OCI-LY1 (cell line): Measurements from ENCODE around the gene TCERG1L.

Source experiments
- H2AFZ ChIP-seq: fragments of 200-600 bp; sonication (generic), shearing (Covaris generic); 2 replicates; pipeline ENCODE4 v1.6.0; 2014; ENCODE audit warnings: antibody characterized with exemption, mild to moderate bottlenecking, low read length
- H3F3A ChIP-seq: fragments of 200-600 bp; sonication (generic), shearing (Covaris generic); 2 replicates; pipeline ENCODE4 v1.6.0; 2014; ENCODE audit warnings: mild to moderate bottlenecking, antibody characterized with exemption, low read length, moderate library complexity; ENCODE audit not compliant: insufficient read depth
- H3K27ac ChIP-seq: fragments of 200-600 bp; sonication (generic); 2 replicates; pipeline ENCODE4 v1.5.1; 2014; ENCODE audit warnings: low read length, mixed run types, mild to moderate bottlenecking, low read depth; ENCODE audit not compliant: poor library complexity, severe bottlenecking
- H3K27me3 ChIP-seq: fragments of 200-600 bp; sonication (generic); 2 replicates; pipeline ENCODE4 v1.6.0; 2014; ENCODE audit warnings: antibody characterized with exemption, mild to moderate bottlenecking, low read length, moderate library complexity; ENCODE audit not compliant: insufficient read depth
- H3K36me3 ChIP-seq: fragments of 200-600 bp; sonication (generic); 2 replicates; pipeline ENCODE4 v1.6.1; 2014; ENCODE audit warnings: mild to moderate bottlenecking, antibody characterized with exemption, low read length, moderate library complexity, mixed read lengths; ENCODE audit not compliant: insufficient read depth
- H3K4me1 ChIP-seq: fragments of 200-600 bp; sonication (generic); 2 replicates; pipeline ENCODE4 v1.5.1; 2014; ENCODE audit warnings: mild to moderate bottlenecking, low read length, moderate library complexity; ENCODE audit not compliant: insufficient read depth, severe bottlenecking
- H3K4me2 ChIP-seq: fragments of 200-600 bp; sonication (generic), shearing (Covaris generic); 2 replicates; pipeline ENCODE4 v1.6.1; 2014; ENCODE audit warnings: low read length
- H3K4me3 ChIP-seq: fragments of 200-600 bp; sonication (generic); 2 replicates; pipeline ENCODE4 v1.5.1; 2014; ENCODE audit warnings: low read length, low read depth, mild to moderate bottlenecking, mixed read lengths; ENCODE audit not compliant: poor library complexity, severe bottlenecking
- H3K79me2 ChIP-seq: fragments of 200-600 bp; shearing (Covaris generic); 2 replicates; pipeline ENCODE4 v1.6.1; 2016; ENCODE audit warnings: mixed run types, low read length, mixed read lengths; ENCODE audit not compliant: insufficient read depth
- H3K9ac ChIP-seq: fragments of 200-600 bp; sonication (generic), shearing (Covaris generic); 2 replicates; pipeline ENCODE4 v1.6.1; 2014; ENCODE audit warnings: mild to moderate bottlenecking, low read length, mixed read lengths
- H3K9me2 ChIP-seq: fragments of 200-600 bp; sonication (generic), shearing (Covaris generic); 2 replicates; pipeline ENCODE4 v1.6.1; 2014; ENCODE audit warnings: low read depth, mild to moderate bottlenecking, low read length, mixed read lengths
- H3K9me3 ChIP-seq: fragments of 200-600 bp; shearing (Covaris generic); 2 replicates; pipeline ENCODE4 v1.6.1; 2014; ENCODE audit warnings: low read length, mixed read lengths
- H4K20me1 ChIP-seq: fragments of 200-600 bp; sonication (generic), shearing (Covaris generic); 2 replicates; pipeline ENCODE4 v1.6.0; 2016; ENCODE audit warnings: mild to moderate bottlenecking, low read length; ENCODE audit not compliant: insufficient read depth
- CTCF ChIP-seq: fragments of 200-600 bp; sonication (generic), shearing (Covaris generic); IDR thresholded peaks from 2 replicates; pipeline ENCODE4 v1.5.1; 2017; ENCODE audit warnings: mild to moderate bottlenecking, antibody characterized with exemption, low read length, moderate library complexity, mixed read lengths
- EZH2 ChIP-seq: fragments of 200-600 bp; sonication (generic), shearing (Covaris generic); IDR thresholded peaks from 2 replicates; pipeline ENCODE4 v1.8.0; 2017; ENCODE audit warnings: borderline replicate concordance, mixed run types, mild to moderate bottlenecking, antibody characterized with exemption, low read length, moderate library complexity, mixed read lengths

The TCERG1L gene

GRCh38 chr10:131053192-131053591 is 258.3 kb downstream of the TCERG1L start:
- H3K9me3 ChIP-seq, result no peaks in the 10 kb centered on the region
- no peaks in the 10 kb centered on the region for H3F3A ChIP-seq
- no peak overlapping the region for H3K4me3 ChIP-seq
- no peaks in the 10 kb centered on the region for H3K79me2 ChIP-seq
- no peak overlapping the region for H3K27ac ChIP-seq
- TF ChIP-seq CTCF (no peak), EZH2 (no peak)
- H3K36me3 ChIP-seq, result no peaks in the 10 kb centered on the region
- no peak overlapping the region for H3K9ac ChIP-seq
- no peaks in the 10 kb centered on the region for H3K4me1 ChIP-seq
- H2AFZ ChIP-seq, result no peak overlapping the region
- no peaks in the 10 kb centered on the region for H3K27me3 ChIP-seq
- no peaks in the 10 kb centered on the region for H4K20me1 ChIP-seq
- no peaks in the 10 kb centered on the region for H3K9me2 ChIP-seq
- no peak overlapping the region for H3K4me2 ChIP-seq

- TF ChIP-seq EZH2 (no peak), CTCF (no peak)
These were observed 261.3 kb downstream of the TCERG1L start for GRCh38 chr10:131050162-131050766.

GRCh38 chr10:131049016-131049415 is 262.5 kb downstream of the TCERG1L start:
- Histone ChIP-seq H3K9ac (no peak overlapping the region), H3F3A (no peaks in the 10 kb centered on the region), H3K36me3 (no peaks in the 10 kb centered on the region), H3K9me2 (no peaks in the 10 kb centered on the region), H2AFZ (no peak overlapping the region), H3K79me2 (no peaks in the 10 kb centered on the region), H3K27ac (no peak overlapping the region), H3K4me2 (no peak overlapping the region), H3K4me3 (no peak overlapping the region), H3K9me3 (no peaks in the 10 kb centered on the region), H3K27me3 (no peaks in the 10 kb centered on the region), H3K4me1 (no peaks in the 10 kb centered on the region), H4K20me1 (no peaks in the 10 kb centered on the region)
- no peak for TF ChIP-seq EZH2

More at GRCh38 chr10:131050162-131050766, 261.3 kb downstream of the TCERG1L start:
- Histone ChIP-seq H3F3A (no peaks in the 10 kb centered on the region), H3K9me2 (no peaks in the 10 kb centered on the region), H2AFZ (no peak overlapping the region), H4K20me1 (no peaks in the 10 kb centered on the region), H3K27me3 (no peaks in the 10 kb centered on the region), H3K79me2 (no peaks in the 10 kb centered on the region), H3K9ac (no peak overlapping the region), H3K4me2 (no peak overlapping the region), H3K4me1 (no peaks in the 10 kb centered on the region), H3K9me3 (no peaks in the 10 kb centered on the region), H3K36me3 (no peaks in the 10 kb centered on the region), H3K4me3 (no peak overlapping the region), H3K27ac (no peak overlapping the region)

- H3K79me2 ChIP-seq, result no peaks in the 10 kb centered on the region
- H3K4me3 ChIP-seq, result no peak overlapping the region
- H3K27ac ChIP-seq, result no peak overlapping the region
- H3K4me2 ChIP-seq, result no peak overlapping the region
- TF ChIP-seq EZH2 (no peak), CTCF (no peak)
- H3K9me2 ChIP-seq, result no peaks in the 10 kb centered on the region
- H3K27me3 ChIP-seq, result no peaks in the 10 kb centered on the region
- H4K20me1 ChIP-seq, result no peaks in the 10 kb centered on the region
- H3K9me3 ChIP-seq, result no peaks in the 10 kb centered on the region
- H3K4me1 ChIP-seq, result no peaks in the 10 kb centered on the region
- no peak overlapping the region for H2AFZ ChIP-seq
- H3F3A ChIP-seq, result no peaks in the 10 kb centered on the region
- H3K36me3 ChIP-seq, result no peaks in the 10 kb centered on the region
- no peak overlapping the region for H3K9ac ChIP-seq
These were observed 262.9 kb downstream of the TCERG1L start for GRCh38 chr10:131048606-131049005.
